ENCODE data around the gene ITGAL.
"Not testable (repeated sequence)": the region's sequence is repeated elsewhere in the genome, so short reads cannot be mapped to it uniquely, and the experiment has no call there.

The ITGAL gene

GRCh38 chr16:30493941-30494488 is 21.5 kb downstream of the ITGAL start:
- DNase-seq: no peak

- DNase-seq: no peak
Measured at GRCh38 chr16:30494709-30495108, 22.2 kb downstream of the ITGAL start.

GRCh38 chr16:30499284-30499683 is 26.7 kb downstream of the ITGAL start:
- DNase-seq: no peak

- no peak for DNase-seq
Measured at GRCh38 chr16:30503403-30504296, 31.1 kb downstream of the ITGAL start.

GRCh38 chr16:30509081-30509765 is 36.7 kb downstream of the ITGAL start:
- no peak for DNase-seq

GRCh38 chr16:30510376-30510938 is 37.9 kb downstream of the ITGAL start:
- DNase-seq: no peak

- no peak for DNase-seq
Measured at GRCh38 chr16:30511509-30511908, 39.0 kb downstream of the ITGAL start.

GRCh38 chr16:30515275-30515674 is 42.7 kb downstream of the ITGAL start:
- no peak for DNase-seq

GRCh38 chr16:30518552-30518951 is 46.0 kb downstream of the ITGAL start:
- no peak for DNase-seq

- DNase-seq: no peak
Measured at GRCh38 chr16:30519120-30520049, 46.8 kb downstream of the ITGAL start.

- no peak for DNase-seq
Measured at GRCh38 chr16:30521476-30521872, 48.9 kb downstream of the ITGAL start.

- no peak for DNase-seq
Measured at GRCh38 chr16:30521873-30522641, 49.5 kb downstream of the ITGAL start.

- not testable (repeated sequence) for DNase-seq
Measured at GRCh38 chr16:30522702-30523463, 50.3 kb downstream of the ITGAL start.

- DNase-seq: no peak
Measured at GRCh38 chr16:30523768-30524574, 51.4 kb downstream of the ITGAL start.

GRCh38 chr16:30524575-30525568 is 52.3 kb downstream of the ITGAL start:
- no peak for DNase-seq

- no peak for DNase-seq
Measured at GRCh38 chr16:30525844-30526136, 53.2 kb downstream of the ITGAL start.

- DNase-seq: peak; percentile 48
Measured at GRCh38 chr16:30526137-30526822, 53.7 kb downstream of the ITGAL start, which contains the start of gene ZNF768. Gene ZNF768 (minus strand): TSS chr16:30526566. CDS start chr16:30526413, 153 bp downstream.
